ENCODE measurements around the gene NETO1.

The NETO1 gene

GRCh38 chr18:72867746-72868584, at the start of gene NETO1:
TSS of gene NETO1 (minus strand) at chr18:72867987. CDS start at chr18:72867291, 696 bp downstream.
- no peak for DNase-seq (ENCODE audit: low spot score)

- DNase-seq (ENCODE audit: low spot score) = no peak
These were observed 42.3 kb upstream of the NETO1 start for GRCh38 chr18:72910045-72910444.

GRCh38 chr18:72908181-72908580, 40.4 kb upstream of the NETO1 start:
- no peak for DNase-seq (ENCODE audit: low spot score)

DNA sequence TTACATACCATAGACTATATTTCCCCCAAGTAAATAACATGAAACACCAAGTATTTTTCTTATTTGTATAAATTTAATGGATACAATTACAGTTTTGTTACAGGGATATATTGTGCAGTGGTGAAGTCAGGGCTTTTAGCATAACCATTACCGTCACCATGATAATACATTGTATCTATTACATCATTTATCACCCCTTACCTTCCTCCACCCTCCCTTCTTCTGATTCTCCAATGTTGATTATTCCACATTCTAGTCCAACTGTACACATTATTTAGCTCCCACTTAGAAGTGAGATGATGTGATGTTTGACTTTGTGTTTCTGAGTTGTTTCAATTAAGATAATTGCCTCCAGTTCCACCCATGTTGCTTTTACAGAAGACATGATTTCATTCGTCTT, 35.2 kb upstream of the NETO1 start:
- DNase-seq (ENCODE audit: low spot score) = no peak

DNA sequence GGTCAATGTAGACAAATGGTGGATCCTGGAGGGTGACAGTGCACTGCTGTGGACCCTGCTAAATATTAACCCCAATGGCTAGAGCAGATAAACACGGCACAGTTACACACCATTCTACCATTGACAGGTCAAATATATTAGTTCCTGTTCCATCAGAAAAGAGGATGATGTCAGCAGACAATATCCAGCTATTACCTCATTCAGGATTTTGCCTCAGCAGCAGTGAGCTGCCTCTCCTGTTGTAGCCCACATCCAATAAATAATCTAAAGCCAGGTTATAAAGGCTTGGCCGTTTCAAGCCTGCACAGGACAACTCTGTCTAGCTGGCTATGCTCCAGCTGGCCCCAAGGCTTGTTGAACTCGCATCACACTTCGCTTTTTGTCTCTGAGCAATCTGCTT, 31.6 kb upstream of the NETO1 start:
- DNase-seq (ENCODE audit: low spot score) = no peak

DNA sequence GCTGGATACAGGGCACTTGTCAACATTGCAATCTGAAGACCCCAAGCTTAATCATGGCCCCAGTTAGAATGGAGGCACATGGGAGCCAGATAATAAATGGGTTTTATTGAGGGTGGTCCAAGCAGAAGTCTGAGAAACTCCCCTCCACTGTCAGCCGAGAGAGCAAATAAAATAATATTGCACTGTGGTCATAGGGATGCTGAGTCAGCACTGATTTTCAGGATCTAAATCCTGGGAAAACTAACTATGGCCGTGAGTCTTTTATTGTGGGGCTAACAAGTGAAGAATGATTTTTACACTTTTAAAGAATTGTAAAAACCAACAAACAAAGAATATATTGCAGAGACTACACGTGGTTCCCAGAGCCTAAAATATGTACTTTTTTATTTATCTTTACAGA, 31.1 kb upstream of the NETO1 start:
- DNase-seq (ENCODE audit: low spot score) = no peak

GRCh38 chr18:72895548-72895947, 27.8 kb upstream of the NETO1 start:
- no peak for DNase-seq (ENCODE audit: low spot score)

DNA sequence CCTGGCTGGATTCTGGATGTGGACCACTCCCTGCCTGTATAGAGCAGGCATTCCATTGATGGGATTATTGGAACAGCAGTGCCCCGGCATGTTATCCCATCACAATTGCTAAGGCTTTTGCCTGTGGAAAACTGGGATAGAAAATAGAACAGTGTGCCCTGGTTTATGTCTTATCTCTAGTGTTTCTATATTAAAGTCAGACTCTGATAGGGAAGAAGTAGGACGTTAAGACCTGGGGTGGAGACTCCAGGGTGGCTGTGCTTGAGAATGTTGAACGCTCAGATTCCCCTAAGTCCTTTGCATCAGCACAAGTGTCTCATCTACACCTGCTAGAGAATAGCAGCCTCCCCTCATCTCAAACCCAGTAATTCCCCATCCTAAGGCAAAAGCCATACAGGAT, 10.8 kb upstream of the NETO1 start:
- no peak for DNase-seq (ENCODE audit: low spot score)

- DNase-seq (ENCODE audit: low spot score) = no peak
These were observed 10.4 kb upstream of the NETO1 start for GRCh38 chr18:72878143-72878542.

GRCh38 chr18:72871091-72871490, 3.3 kb upstream of the NETO1 start:
- no peak for DNase-seq (ENCODE audit: low spot score)

DNA sequence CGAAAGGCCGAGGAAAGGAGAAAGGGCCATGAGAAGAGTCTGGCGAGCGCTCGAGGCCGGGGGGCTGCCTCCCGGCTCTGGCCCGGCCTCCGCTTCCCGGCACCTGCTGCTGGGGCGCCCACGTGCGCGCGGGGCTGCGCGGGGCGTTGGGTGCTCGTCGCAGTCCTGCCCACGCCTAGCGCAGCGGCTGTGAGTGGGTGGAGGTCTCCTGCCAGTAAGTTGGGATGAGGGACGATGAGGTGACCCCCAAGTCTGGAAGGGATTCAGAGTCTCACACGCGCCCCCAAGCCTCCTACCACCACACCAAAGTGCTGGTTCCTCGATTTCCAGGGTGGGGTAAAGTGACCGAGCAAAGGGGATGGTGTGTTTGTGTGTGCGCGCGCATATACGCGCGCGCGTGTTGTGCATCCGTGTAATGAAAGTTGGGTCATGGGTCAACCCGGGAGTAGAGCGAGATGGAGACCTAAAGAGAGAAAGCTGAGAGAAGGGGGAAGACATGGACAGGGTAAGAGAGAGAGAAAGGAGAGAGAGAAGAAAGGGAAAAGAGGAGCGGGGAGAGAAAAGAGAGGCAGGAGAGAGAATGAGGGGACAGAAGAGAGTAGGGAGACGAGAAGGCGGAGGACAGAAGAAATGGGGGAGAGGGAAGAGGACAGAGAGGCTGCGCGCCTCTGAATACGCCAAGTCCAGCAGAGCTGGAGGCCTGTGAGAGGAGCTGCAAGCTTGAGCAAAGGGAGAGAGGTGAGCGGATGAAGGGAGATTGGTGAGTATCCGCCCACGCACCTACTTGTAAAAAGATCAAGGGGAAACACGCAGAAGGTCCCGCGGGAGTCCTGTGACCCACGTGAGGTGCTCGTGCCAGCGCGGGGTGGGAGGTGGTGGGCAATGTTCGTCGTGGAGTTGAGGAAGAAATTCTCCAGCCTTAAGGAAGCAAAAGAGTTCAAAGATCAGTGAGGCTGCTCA, 1.7 kb upstream of the NETO1 start:
- no peak for DNase-seq (ENCODE audit: low spot score)

DNA sequence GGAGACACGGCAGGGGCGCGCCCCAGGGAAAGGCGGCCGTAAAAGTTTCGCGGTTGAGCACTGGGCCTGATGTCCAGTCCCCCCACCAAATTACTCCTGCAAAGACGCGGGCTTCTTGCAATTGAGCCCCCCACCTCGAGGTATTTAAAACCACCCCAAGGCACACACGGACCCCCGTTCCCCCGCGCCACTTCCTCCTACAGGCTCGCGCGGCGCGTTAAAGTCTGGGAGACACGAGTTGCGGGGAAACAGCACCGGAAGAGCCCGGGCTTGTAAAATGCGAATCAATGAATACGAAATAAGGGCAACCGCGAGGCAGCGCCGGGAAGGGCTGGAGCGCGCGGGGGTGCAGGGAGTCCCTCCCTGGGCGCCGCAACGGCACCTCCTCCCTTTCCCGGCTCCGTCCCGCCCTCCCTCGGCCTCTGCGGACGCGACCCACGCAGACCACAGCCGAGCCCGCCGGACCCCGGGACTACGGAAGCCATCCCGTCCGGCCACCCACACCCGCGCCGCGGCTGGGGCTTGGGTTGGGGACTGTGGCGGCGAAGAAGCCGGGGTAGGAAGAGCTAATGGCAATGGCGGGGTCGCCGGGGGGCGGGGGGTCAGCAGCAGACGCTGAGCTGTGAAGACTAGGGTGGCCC, 918 bp upstream of the NETO1 start:
- DNase-seq (ENCODE audit: low spot score) = no peak

- no peak for DNase-seq (ENCODE audit: low spot score)
These were observed 664 bp downstream of the NETO1 start for GRCh38 chr18:72866901-72867745.

GRCh38 chr18:72866442-72866900, 1.3 kb downstream of the NETO1 start:
- DNase-seq (ENCODE audit: low spot score) = no peak

GRCh38 chr18:72863754-72864153, 4.0 kb downstream of the NETO1 start:
- no peak for DNase-seq (ENCODE audit: low spot score)

DNA sequence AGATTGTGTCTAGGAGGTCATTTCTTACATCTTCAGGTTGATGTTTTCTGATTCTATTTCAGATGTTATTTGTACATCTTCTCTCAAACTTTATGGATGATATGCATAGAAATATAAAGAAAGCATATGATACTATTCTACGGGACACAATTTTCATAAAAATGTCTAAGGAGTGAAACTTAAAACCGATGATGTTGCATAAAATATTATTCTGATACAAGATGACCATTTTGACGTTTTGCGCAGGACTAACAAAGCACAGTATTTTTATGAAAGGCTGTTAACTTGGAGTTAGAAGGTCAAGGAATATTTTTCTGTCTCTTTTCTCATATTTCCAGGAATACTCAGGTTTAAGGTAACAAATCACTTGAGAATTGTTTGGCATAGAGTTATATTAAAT, 8.7 kb downstream of the NETO1 start:
- no peak for DNase-seq (ENCODE audit: low spot score)

DNA sequence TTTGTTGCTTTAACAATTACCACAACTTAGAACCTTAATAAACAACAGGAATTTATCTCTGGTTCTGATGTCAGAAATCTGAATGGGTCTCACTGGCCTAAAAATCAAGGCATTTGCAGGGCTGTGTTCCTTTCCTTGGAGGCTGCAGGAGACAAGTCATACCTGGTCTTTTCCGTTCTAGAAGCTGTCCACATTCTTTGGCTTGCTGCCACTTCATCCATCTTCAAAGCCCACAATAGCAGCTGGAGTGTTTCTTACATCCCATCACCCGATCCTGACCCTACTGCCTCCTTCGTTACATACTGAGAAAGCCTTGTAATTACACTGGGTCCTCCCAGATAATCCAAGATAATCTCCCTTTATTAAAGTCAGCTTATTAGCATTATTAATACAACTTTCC, 18.1 kb downstream of the NETO1 start:
- no peak for DNase-seq (ENCODE audit: low spot score)

- no peak for DNase-seq (ENCODE audit: low spot score)
These were observed 19.1 kb downstream of the NETO1 start for GRCh38 chr18:72848503-72849237.

GRCh38 chr18:72847771-72848170, 20.0 kb downstream of the NETO1 start:
- DNase-seq (ENCODE audit: low spot score) = no peak

GRCh38 chr18:72846736-72847533, 20.9 kb downstream of the NETO1 start:
- DNase-seq (ENCODE audit: low spot score) = no peak
